H1 (cell line): ENCODE measurements around the gene SIK3. TPM values are rescaled to one million over a fixed set of nuclear protein-coding genes. Genes with fewer than 3 reads are reported as not detected.

ENCODE experiments used
- CTCF ChIA-PET: fragments of 300-600 bp; sonication (Branson Sonifier 250); formaldehyde crosslinking; loops from one replicate; lab custom pipeline; 2021; ENCODE audit not compliant: partially characterized antibody; lab: Charles Lee
- POLR2A ChIA-PET: fragments of 300-600 bp; sonication (Branson Sonifier 250); formaldehyde crosslinking; loops from one replicate; lab custom pipeline; 2021; ENCODE audit warnings: inconsistent platforms; ENCODE audit not compliant: partially characterized antibody; lab: Charles Lee
- DNase-seq, 2 experiments: peaks; one replicate each; pipeline versions ENCODE4 v3.0.0 to v3.0.0-alpha.2; 2010 to 2022; ENCODE audit warnings: low spot score in 2 of 2, low read depth in 1 of 2, mixed read lengths in 1 of 2
- FAIRE-seq: peaks from 2 replicates; lab custom pipeline; 2011; peaks lifted over from hg19 to GRCh38; lab: Jason Lieb, UNC
- H2AFZ ChIP-seq: 2 replicates; pipeline ENCODE4 v1.8.1; 2012; ENCODE audit warnings: low read length, inconsistent platforms
- H2AK5ac ChIP-seq: 2 replicates; pipeline ENCODE4 v1.6.1; 2013; ENCODE audit warnings: low read depth, low read length
- H2BK120ac ChIP-seq: replicated peaks from 2 replicates; pipeline ENCODE3; 2013; ENCODE audit warnings: low read depth, low read length, inconsistent platforms
- H2BK12ac ChIP-seq: 2 replicates; pipeline ENCODE4 v1.6.1; 2013; ENCODE audit warnings: low read depth, low read length
- H2BK15ac ChIP-seq: 2 replicates; pipeline ENCODE4 v1.6.1; 2013; ENCODE audit warnings: low read length
- H2BK20ac ChIP-seq: 2 replicates; pipeline ENCODE4 v1.6.1; 2013; ENCODE audit warnings: low read length
- H2BK5ac ChIP-seq: 2 replicates; pipeline ENCODE4 v1.6.1; 2013; ENCODE audit warnings: low read depth, low read length
- H3K14ac ChIP-seq: 2 replicates; pipeline ENCODE4 v1.6.1; 2013; ENCODE audit warnings: inconsistent platforms; ENCODE audit not compliant: insufficient read length
- H3K18ac ChIP-seq: 2 replicates; pipeline ENCODE4 v1.6.1; 2013; ENCODE audit warnings: low read length; ENCODE audit errors: extremely low read depth
- H3K23ac ChIP-seq: 2 replicates; pipeline ENCODE4 v1.6.1; 2013; ENCODE audit warnings: inconsistent platforms; ENCODE audit not compliant: insufficient read length
- H3K23me2 ChIP-seq: 2 replicates; pipeline ENCODE4 v1.6.1; 2013; ENCODE audit warnings: low read depth, low read length
- H3K27ac ChIP-seq: 2 replicates; pipeline ENCODE4 v1.6.1; 2011; ENCODE audit warnings: low read depth, low read length, inconsistent platforms
- H3K27me3 ChIP-seq, 4 experiments: replicated peaks in 1 of 4; 1 replicate in 1 of 4; 2 replicates in 3 of 4; pipeline versions ENCODE4 v1.6.1 to v1.8.1; 2011 to 2013; ENCODE audit warnings: low read length in 3 of 4, mild to moderate bottlenecking in 3 of 4, inconsistent platforms in 2 of 4, mixed read lengths in 2 of 4, moderate library complexity in 1 of 4; ENCODE audit not compliant: control insufficient read depth in 3 of 4, insufficient read depth in 3 of 4; ENCODE audit errors: extremely low read depth in 1 of 4
- H3K36me3 ChIP-seq, 4 experiments: 2 replicates each; pipeline versions ENCODE4 v1.6.1 to v1.8.1; 2011 to 2013; ENCODE audit warnings: mild to moderate bottlenecking in 4 of 4, low read length in 3 of 4, moderate library complexity in 2 of 4, control low read depth in 1 of 4, inconsistent platforms in 1 of 4; ENCODE audit not compliant: insufficient read depth in 4 of 4, control insufficient read depth in 2 of 4
- H3K4ac ChIP-seq: replicated peaks from 2 replicates; pipeline ENCODE3; 2013; ENCODE audit warnings: low read length, low read depth, mixed read lengths, inconsistent platforms; ENCODE audit not compliant: insufficient read length
- H3K4me1 ChIP-seq, 4 experiments: replicated peaks in 1 of 4; 1 replicate in 1 of 4; 2 replicates in 3 of 4; pipeline versions ENCODE4 v1.6.1 to v1.8.1; 2011 to 2013; ENCODE audit warnings: low read length in 3 of 4, inconsistent platforms in 2 of 4, mixed read lengths in 1 of 4; ENCODE audit not compliant: insufficient read depth in 4 of 4, control insufficient read depth in 3 of 4
- H3K4me2 ChIP-seq, 2 experiments: 2 replicates each; pipeline versions ENCODE4 v1.6.1 to v1.8.1; 2011 to 2013; ENCODE audit warnings: low read depth in 2 of 2, low read length in 2 of 2, control low read depth in 1 of 2, inconsistent platforms in 1 of 2, mild to moderate bottlenecking in 1 of 2; ENCODE audit not compliant: insufficient read depth in 1 of 2
- H3K4me3 ChIP-seq, 4 experiments: fragments of 200-600, 300-600 bp in 1 of 4; sonication (generic), shearing (Covaris generic), sonication (Bioruptor Twin) in 1 of 4; 2 replicates each; pipeline versions ENCODE4 v1.5.1 to v1.8.1; 2011 to 2016; ENCODE audit warnings: low read length in 4 of 4, low read depth in 3 of 4, control low read depth in 2 of 4, inconsistent platforms in 2 of 4, mild to moderate bottlenecking in 2 of 4, mixed read lengths in 1 of 4, moderate library complexity in 1 of 4; ENCODE audit not compliant: insufficient read depth in 2 of 4; ENCODE audit errors: extremely low read depth in 1 of 4
- H3K56ac ChIP-seq: replicated peaks from 2 replicates; pipeline ENCODE3; 2013; ENCODE audit warnings: low read depth, mild to moderate bottlenecking, mixed read lengths, low read length, inconsistent platforms; ENCODE audit not compliant: insufficient read length
- H3K79me1 ChIP-seq: 2 replicates; pipeline ENCODE4 v1.6.1; 2013; ENCODE audit warnings: low read depth, low read length, control low read depth
- H3K79me2 ChIP-seq, 2 experiments: 2 replicates each; pipeline versions ENCODE4 v1.6.1 to v1.8.1; 2012 to 2013; ENCODE audit warnings: low read length in 2 of 2, mild to moderate bottlenecking in 2 of 2, inconsistent platforms in 1 of 2; ENCODE audit not compliant: insufficient read depth in 2 of 2, control insufficient read depth in 1 of 2
- H3K9ac ChIP-seq, 4 experiments: replicated peaks in 1 of 4; 1 replicate in 1 of 4; 2 replicates in 3 of 4; pipeline versions ENCODE4 v1.6.1 to v1.8.1; 2011 to 2013; ENCODE audit warnings: low read depth in 3 of 4, low read length in 3 of 4, control low read depth in 2 of 4, mild to moderate bottlenecking in 2 of 4, moderate library complexity in 2 of 4, inconsistent platforms in 1 of 4; ENCODE audit errors: extremely low read depth in 1 of 4
- H3K9me3 ChIP-seq, 2 experiments: 2 replicates each; pipeline versions ENCODE4 v1.6.1 to v1.8.1; 2012 to 2013; ENCODE audit warnings: mild to moderate bottlenecking in 2 of 2, moderate library complexity in 2 of 2, control low read depth in 1 of 2, inconsistent platforms in 1 of 2, low read depth in 1 of 2, low read length in 1 of 2, mixed read lengths in 1 of 2; ENCODE audit not compliant: insufficient read depth in 2 of 2
- H4K20me1 ChIP-seq, 2 experiments: replicated peaks in 1 of 2; 2 replicates each; pipeline versions ENCODE3 to v1.8.1; 2011 to 2013; ENCODE audit warnings: inconsistent platforms in 2 of 2, low read length in 2 of 2, mild to moderate bottlenecking in 1 of 2; ENCODE audit not compliant: insufficient read depth in 2 of 2, control insufficient read depth in 1 of 2
- H4K5ac ChIP-seq: 2 replicates; pipeline ENCODE4 v1.6.1; 2013; ENCODE audit warnings: low read length, low read depth, mixed read lengths, inconsistent platforms; ENCODE audit not compliant: insufficient read length
- H4K8ac ChIP-seq: 2 replicates; pipeline ENCODE4 v1.8.0; 2013; ENCODE audit warnings: mild to moderate bottlenecking, moderate library complexity, low read length, inconsistent platforms; ENCODE audit not compliant: insufficient read depth; ENCODE audit errors: extremely low read depth
- H4K91ac ChIP-seq: replicated peaks from 2 replicates; pipeline ENCODE3; 2013; ENCODE audit warnings: low read length, mixed read lengths, inconsistent platforms; ENCODE audit not compliant: insufficient read length
- BRCA1 ChIP-seq: IDR thresholded peaks from 2 replicates; pipeline ENCODE4 v1.6.1; 2012; ENCODE audit warnings: low read depth, low read length, improper control_type of control experiment
- CBX5 ChIP-seq: fragments of 300-800, 300-1000 bp; sonication (generic); IDR thresholded peaks from 2 replicates; pipeline ENCODE4 v1.7.1; 2016; ENCODE audit warnings: antibody characterized with exemption, low read length, low read depth
- CHD2 ChIP-seq: IDR thresholded peaks from 2 replicates; pipeline ENCODE4 v1.6.1; 2012; ENCODE audit warnings: low read length, improper control_type of control experiment
- GTF2F1 ChIP-seq: IDR thresholded peaks from 2 replicates; pipeline ENCODE4 v1.6.1; 2012; ENCODE audit warnings: low read depth, low read length, improper control_type of control experiment, borderline replicate concordance
- KDM5A ChIP-seq: fragments of 200-600 bp; IDR thresholded peaks from 2 replicates; pipeline ENCODE4 v1.7.1; 2012; ENCODE audit warnings: mild to moderate bottlenecking, low read length, inconsistent platforms, mixed read lengths
- POLR2AphosphoS5 ChIP-seq: IDR thresholded peaks from 2 replicates; pipeline ENCODE4 v1.6.1; 2011; ENCODE audit warnings: low read depth, low read length
- SIN3A ChIP-seq, 2 experiments: IDR thresholded peaks in 1 of 2; conservative IDR thresholded peaks in 1 of 2; 2 replicates each; pipeline ENCODE4 v1.6.1; 2011 to 2012; ENCODE audit warnings: low read length in 2 of 2, improper control_type of control experiment in 1 of 2, low read depth in 1 of 2, mild to moderate bottlenecking in 1 of 2
- SP1 ChIP-seq: IDR thresholded peaks from 2 replicates; pipeline ENCODE4 v1.6.1; 2011; ENCODE audit warnings: low read depth, low read length
- TAF1 ChIP-seq: IDR thresholded peaks from 2 replicates; pipeline ENCODE4 v1.6.1; 2011; ENCODE audit warnings: mild to moderate bottlenecking, low read depth, low read length
- WGBS, 2 experiments: shearing (Covaris generic) in 1 of 2; methylation state at CpG; one replicate each; pipeline versions ENCODE4 v1.1.6 to v1.1.7; 2013 to 2015; ENCODE audit warnings: low lambda C conversion rate in 2 of 2, mixed read lengths in 2 of 2, inconsistent platforms in 1 of 2, low coverage in 1 of 2, missing lambda C conversion rate in 1 of 2; ENCODE audit not compliant: insufficient replicate concordance in 2 of 2, insufficient coverage in 1 of 2, insufficient read length in 1 of 2; ENCODE audit errors: extremely low coverage in 1 of 2, missing lambda C conversion rate in 1 of 2; 5-methylcytosine and 5-hydroxymethylcytosine counted together
- polyA plus RNA-seq, 7 experiments: library from polyadenylated mRNA; depleted of rRNA in 3 of 7; stranded (reverse) in 5 of 7; unstranded in 2 of 7; fragments of >200 nt in 5 of 7; fragments of 200-250 nt in 2 of 7; gene quantifications; 1 replicate in 5 of 7; 2 replicates in 1 of 7; 4 replicates in 1 of 7; pipeline versions ENCODE4 v1.2.1 to v1.2.3, GENCODE V29; 2011 to 2013; ENCODE audit warnings: missing spikeins in 2 of 7, mixed read lengths in 2 of 7
- total RNA-seq: library from RNA; stranded (reverse); fragmentation: NEBNext Ultra II Directional; extraction: Animal tissue kit (Norgen Biotek cat#: 25700); gene quantifications from 2 replicates; pipeline ENCODE4 v1.2.1, GENCODE V29; 2021
- TF ChIP-seq, protein P1 (sequence below), 3 experiments: IDR thresholded peaks; 1 replicate in 2 of 3; 2 replicates in 1 of 3; pipeline versions ENCODE4 v1.5.1 to v1.6.1; 2011; ENCODE audit warnings: low read length in 3 of 3, mild to moderate bottlenecking in 3 of 3, inconsistent platforms in 2 of 3, low read depth in 1 of 3, moderate library complexity in 1 of 3; ENCODE audit not compliant: insufficient read depth in 1 of 3; ENCODE audit errors: control extremely low read depth in 1 of 3

Gene SIK3
- total and polyA plus RNA-seq, 2 of the 8 experiments (the other 6 are each of a cell fraction or from before 2014, with no cell fraction given): 19.9 to 32.1 TPM

DNA sequence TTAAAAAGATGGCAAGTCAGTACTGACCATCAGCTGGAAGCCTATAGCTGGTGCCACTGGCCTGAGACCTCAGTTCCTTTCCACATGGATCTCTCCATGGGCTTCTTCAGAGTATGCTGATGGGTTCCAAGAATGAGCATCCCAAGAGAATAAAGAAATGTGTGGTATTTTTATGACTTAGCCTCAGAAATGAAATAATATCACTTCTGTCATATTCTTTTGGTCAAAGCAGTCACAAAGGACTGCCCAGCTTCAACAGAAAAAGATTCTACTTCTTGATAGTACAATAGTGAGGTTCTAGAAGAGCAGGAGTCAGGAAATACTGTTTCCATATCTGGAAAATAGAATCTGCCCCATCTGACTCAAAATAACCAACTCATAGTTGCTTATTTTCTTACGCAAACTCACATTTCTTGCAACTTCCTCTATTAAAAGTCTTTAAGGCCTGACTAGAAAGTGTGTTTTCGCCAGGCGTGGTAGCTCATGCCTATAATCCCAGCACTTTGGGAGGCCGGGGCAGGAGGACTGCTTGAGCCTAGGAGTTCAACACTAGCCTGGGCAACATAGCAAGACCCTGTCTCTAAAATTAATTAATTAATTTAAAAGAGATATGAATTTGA lies 116.9 kb downstream of the SIK3 start:
- Histone ChIP-seq H3K27ac (no peak overlapping the region), H3K4me1 (peaks cover 0 to 2% (median under 1%) of the 10 kb centered on the region in 4 experiments; a peak in 2 of 7 replicates), H3K27me3 (no peaks in the 10 kb centered on the region), H3K56ac (no peak overlapping the region), H4K20me1 (peaks cover 0 to 4% of the 10 kb centered on the region in 2 experiments), H4K5ac (no peak overlapping the region), H3K4me3 (no peak overlapping the region), H3K14ac (no peak overlapping the region), H2BK120ac (no peak overlapping the region), H3K9me3 (no peaks in the 10 kb centered on the region), H2AK5ac (no peak overlapping the region), H2BK5ac (no peak overlapping the region), H3K18ac (no peak overlapping the region), H2AFZ (no peak overlapping the region), H3K23me2 (no peaks in the 10 kb centered on the region), H2BK15ac (no peak overlapping the region), H3K79me2 (peaks cover 0 to 46% of the 10 kb centered on the region in 2 experiments; a peak in 2 of 4 replicates), H3K36me3 (no peaks in the 10 kb centered on the region), H2BK20ac (no peak overlapping the region), H4K91ac (no peak overlapping the region), H3K4ac (no peak overlapping the region), H3K9ac (no peak overlapping the region), H2BK12ac (no peak overlapping the region), H4K8ac (no peak overlapping the region), H3K79me1 (no peaks in the 10 kb centered on the region), H3K4me2 (no peak overlapping the region), H3K23ac (no peak overlapping the region)
- TF ChIP-seq POLR2AphosphoS5: no peak
- TF ChIP-seq, protein P1, sequence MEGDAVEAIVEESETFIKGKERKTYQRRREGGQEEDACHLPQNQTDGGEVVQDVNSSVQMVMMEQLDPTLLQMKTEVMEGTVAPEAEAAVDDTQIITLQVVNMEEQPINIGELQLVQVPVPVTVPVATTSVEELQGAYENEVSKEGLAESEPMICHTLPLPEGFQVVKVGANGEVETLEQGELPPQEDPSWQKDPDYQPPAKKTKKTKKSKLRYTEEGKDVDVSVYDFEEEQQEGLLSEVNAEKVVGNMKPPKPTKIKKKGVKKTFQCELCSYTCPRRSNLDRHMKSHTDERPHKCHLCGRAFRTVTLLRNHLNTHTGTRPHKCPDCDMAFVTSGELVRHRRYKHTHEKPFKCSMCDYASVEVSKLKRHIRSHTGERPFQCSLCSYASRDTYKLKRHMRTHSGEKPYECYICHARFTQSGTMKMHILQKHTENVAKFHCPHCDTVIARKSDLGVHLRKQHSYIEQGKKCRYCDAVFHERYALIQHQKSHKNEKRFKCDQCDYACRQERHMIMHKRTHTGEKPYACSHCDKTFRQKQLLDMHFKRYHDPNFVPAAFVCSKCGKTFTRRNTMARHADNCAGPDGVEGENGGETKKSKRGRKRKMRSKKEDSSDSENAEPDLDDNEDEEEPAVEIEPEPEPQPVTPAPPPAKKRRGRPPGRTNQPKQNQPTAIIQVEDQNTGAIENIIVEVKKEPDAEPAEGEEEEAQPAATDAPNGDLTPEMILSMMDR (IDR thresholded peaks at IDR 0.05; ENCODE audit: control extremely low read depth in 1 of 3, insufficient read depth in 1 of 3, low read depth in 1 of 3, low read length in 3 of 3): no peak
- TF ChIP-seq KDM5A: no peak
- no peak for TF ChIP-seq GTF2F1
- no peak for TF ChIP-seq TAF1
- no peak for TF ChIP-seq SP1
- no peak for TF ChIP-seq SIN3A (conservative IDR thresholded peaks at IDR 0.05 in 1 of 2, IDR thresholded peaks at IDR 0.05 in 1 of 2; ENCODE audit: low read depth in 1 of 2, low read length in 2 of 2)
- TF ChIP-seq CHD2: no peak
- TF ChIP-seq BRCA1: no peak
- TF ChIP-seq CBX5: no peak
- CTCF ChIA-PET: interaction anchor here (0.7 to 1.7 kb wide), 3 partner anchors 11 to 21 kb away, joined by 3 to 5 read pairs (median 3); no protein-coding TSS in a partner anchor
- DNase-seq (no peak), FAIRE-seq (no peak)
- WGBS, 2 experiments: 95% methylated on average over 4 of the region's 4 CpGs; no CpG with 5 or more reads in 1 of the 2 experiments
- POLR2A ChIA-PET: no interaction called here
